ENCODE data around the gene PTGFRN.

The PTGFRN gene

GRCh38 chr1:116945996-116946395 lies 36.3 kb downstream of the PTGFRN start:
- no peaks in the 10 kb centered on the region for H3K9me3 Mint-ChIP-seq
- no peak overlapping the region for H3K27ac Mint-ChIP-seq
- H3K27me3 Mint-ChIP-seq (ENCODE audit: low read depth) = no peaks in the 10 kb centered on the region
- H3K4me1 Mint-ChIP-seq = peaks cover 49% of the 10 kb centered on the region
- no peak overlapping the region for H3K4me3 Mint-ChIP-seq
- H3K36me3 Mint-ChIP-seq (ENCODE audit: low read depth) = peaks cover 70% of the 10 kb centered on the region
- TF ChIP-seq, protein P1, sequence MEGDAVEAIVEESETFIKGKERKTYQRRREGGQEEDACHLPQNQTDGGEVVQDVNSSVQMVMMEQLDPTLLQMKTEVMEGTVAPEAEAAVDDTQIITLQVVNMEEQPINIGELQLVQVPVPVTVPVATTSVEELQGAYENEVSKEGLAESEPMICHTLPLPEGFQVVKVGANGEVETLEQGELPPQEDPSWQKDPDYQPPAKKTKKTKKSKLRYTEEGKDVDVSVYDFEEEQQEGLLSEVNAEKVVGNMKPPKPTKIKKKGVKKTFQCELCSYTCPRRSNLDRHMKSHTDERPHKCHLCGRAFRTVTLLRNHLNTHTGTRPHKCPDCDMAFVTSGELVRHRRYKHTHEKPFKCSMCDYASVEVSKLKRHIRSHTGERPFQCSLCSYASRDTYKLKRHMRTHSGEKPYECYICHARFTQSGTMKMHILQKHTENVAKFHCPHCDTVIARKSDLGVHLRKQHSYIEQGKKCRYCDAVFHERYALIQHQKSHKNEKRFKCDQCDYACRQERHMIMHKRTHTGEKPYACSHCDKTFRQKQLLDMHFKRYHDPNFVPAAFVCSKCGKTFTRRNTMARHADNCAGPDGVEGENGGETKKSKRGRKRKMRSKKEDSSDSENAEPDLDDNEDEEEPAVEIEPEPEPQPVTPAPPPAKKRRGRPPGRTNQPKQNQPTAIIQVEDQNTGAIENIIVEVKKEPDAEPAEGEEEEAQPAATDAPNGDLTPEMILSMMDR (IDR thresholded peaks at IDR 0.05; ENCODE audit: unreplicated experiment in 3 of 3) = no peak

DNA sequence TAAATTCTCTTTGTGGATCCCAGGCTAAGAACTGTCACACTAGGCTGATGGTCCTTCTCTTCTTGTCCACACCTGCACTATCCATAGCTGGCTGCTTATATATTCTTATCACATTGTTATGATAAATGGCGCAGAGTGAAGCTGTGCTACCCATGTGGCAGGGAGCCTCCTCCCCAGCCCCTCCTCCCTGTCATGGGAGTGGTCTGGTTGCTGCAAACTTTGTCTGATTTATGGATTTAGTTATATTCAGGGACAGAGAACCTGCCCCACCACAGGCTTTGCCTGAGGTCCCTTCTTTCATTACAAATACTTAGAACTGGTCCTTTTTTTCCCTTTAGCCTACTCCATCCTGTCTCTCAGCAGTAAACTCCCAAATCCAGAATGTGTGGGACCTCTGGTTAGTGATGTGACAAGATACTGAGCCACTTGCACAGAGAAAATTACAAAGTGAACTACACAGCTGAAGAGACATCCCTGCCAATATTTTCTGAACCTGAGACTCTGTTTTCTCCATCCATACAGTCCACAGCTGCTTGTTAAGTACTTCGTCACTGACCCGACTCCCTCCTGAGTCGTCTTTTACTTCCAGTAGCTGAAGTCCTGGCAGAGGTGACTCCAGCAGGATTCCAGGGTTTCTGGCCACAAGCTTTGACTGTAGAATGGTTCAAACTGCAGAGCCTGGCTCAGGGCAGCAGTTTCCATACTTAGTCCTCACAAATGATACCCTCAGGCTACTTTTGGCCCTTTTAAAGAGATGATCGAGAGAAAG lies 37.6 kb downstream of the PTGFRN start:
- no peaks in the 10 kb centered on the region for H3K9me3 Mint-ChIP-seq
- peak overlapping the region in 2 of 3 experiments; percentile 13 to 38 for H3K27ac Mint-ChIP-seq
- no peaks in the 10 kb centered on the region for H3K27me3 Mint-ChIP-seq (ENCODE audit: low read depth)
- H3K4me1 Mint-ChIP-seq = peaks cover 62% of the 10 kb centered on the region
- TF ChIP-seq, protein P1 (IDR thresholded peaks at IDR 0.05; ENCODE audit: unreplicated experiment in 3 of 3) = no peak
- no peak overlapping the region for H3K4me3 Mint-ChIP-seq
- H3K36me3 Mint-ChIP-seq (ENCODE audit: low read depth) = peaks cover 78% of the 10 kb centered on the region

GRCh38 chr1:116948046-116948445 lies 38.3 kb downstream of the PTGFRN start:
- H3K9me3 Mint-ChIP-seq = no peaks in the 10 kb centered on the region
- peak overlapping the region in 1 of 3 experiments; percentile 13 for H3K27ac Mint-ChIP-seq
- no peak overlapping the region for H3K4me3 Mint-ChIP-seq
- H3K36me3 Mint-ChIP-seq (ENCODE audit: low read depth) = peaks cover 75% of the 10 kb centered on the region
- H3K27me3 Mint-ChIP-seq (ENCODE audit: low read depth) = no peaks in the 10 kb centered on the region
- H3K4me1 Mint-ChIP-seq = peaks cover 70% of the 10 kb centered on the region
- TF ChIP-seq, protein P1 (IDR thresholded peaks at IDR 0.05; ENCODE audit: unreplicated experiment in 3 of 3) = no peak

- Mint-ChIP-seq H3K27ac (peak overlapping the region in 1 of 3 experiments; percentile 13), H3K4me1 (peaks cover 74% of the 10 kb centered on the region), H3K36me3 (ENCODE audit: low read depth) (peaks cover 69% of the 10 kb centered on the region), H3K27me3 (ENCODE audit: low read depth) (no peaks in the 10 kb centered on the region), H3K4me3 (no peak overlapping the region), H3K9me3 (no peaks in the 10 kb centered on the region)
- TF ChIP-seq, protein P1 (IDR thresholded peaks at IDR 0.05; ENCODE audit: unreplicated experiment in 3 of 3) = no peak
Measured at GRCh38 chr1:116948642-116949041, 38.9 kb downstream of the PTGFRN start.

DNA sequence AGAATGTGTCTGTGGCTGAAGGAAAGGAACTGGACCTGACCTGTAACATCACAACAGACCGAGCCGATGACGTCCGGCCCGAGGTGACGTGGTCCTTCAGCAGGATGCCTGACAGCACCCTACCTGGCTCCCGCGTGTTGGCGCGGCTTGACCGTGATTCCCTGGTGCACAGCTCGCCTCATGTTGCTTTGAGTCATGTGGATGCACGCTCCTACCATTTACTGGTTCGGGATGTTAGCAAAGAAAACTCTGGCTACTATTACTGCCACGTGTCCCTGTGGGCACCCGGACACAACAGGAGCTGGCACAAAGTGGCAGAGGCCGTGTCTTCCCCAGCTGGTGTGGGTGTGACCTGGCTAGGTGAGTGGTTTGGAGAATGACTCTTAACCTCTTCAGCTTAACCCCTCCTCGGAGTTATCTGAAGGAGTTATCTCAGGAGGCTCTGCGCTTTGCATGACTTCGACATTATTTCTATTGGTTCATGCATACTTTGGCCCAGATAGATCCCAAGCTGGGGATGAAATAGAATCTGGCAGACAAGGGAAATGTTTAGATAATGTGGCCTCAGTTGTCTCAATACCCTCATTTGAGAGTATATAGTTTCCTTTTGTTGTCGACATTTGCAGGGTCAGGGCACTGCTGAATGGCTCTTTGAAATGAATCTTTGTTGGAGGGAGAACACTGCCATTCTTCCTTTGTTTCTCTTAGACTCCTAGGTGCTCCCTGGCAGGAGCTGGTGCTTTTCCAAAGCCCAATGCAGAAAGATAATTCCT lies 39.7 kb downstream of the PTGFRN start:
- peak overlapping the region in 2 of 3 experiments; percentile 71 to 83 for H3K27ac Mint-ChIP-seq
- H3K36me3 Mint-ChIP-seq (ENCODE audit: low read depth) = peaks cover 65% of the 10 kb centered on the region
- no peaks in the 10 kb centered on the region for H3K27me3 Mint-ChIP-seq (ENCODE audit: low read depth)
- H3K4me3 Mint-ChIP-seq = no peak overlapping the region
- TF ChIP-seq, protein P1 (IDR thresholded peaks at IDR 0.05; ENCODE audit: unreplicated experiment in 3 of 3) = no peak
- peaks cover 74% of the 10 kb centered on the region for H3K4me1 Mint-ChIP-seq
- H3K9me3 Mint-ChIP-seq = no peaks in the 10 kb centered on the region
